Stimulated activated CD8-positive, alpha-beta memory T cell treated with anti-CD3 and anti-CD28 coated beads, Interleukin-15, amount 100 ng/mL, for 4 hours (primary cell): Measurements from ENCODE around the gene NRP1.
A peak's percentile ranks its signal among the peaks of the same experiment; 100 is the strongest.

ENCODE experiments used
- DNase-seq, 2 donors: peaks; one replicate each; pipeline ENCODE4 v3.0.0-alpha.2; 2020; ENCODE audit warnings: low read depth in 2 of 2

Gene NRP1

GRCh38 chr10:33349268-33349667 is 14.8 kb upstream of the NRP1 start:
- no peak for DNase-seq

- DNase-seq, result no peak
Observed at GRCh38 chr10:33347211-33347610, 12.7 kb upstream of the NRP1 start.

GRCh38 chr10:33345236-33345635 is 10.8 kb upstream of the NRP1 start:
- DNase-seq, result no peak

- DNase-seq, result no peak
Observed at GRCh38 chr10:33344676-33345075, 10.2 kb upstream of the NRP1 start.

- DNase-seq, result no peak
Observed at GRCh38 chr10:33341637-33342036, 7.2 kb upstream of the NRP1 start.

GRCh38 chr10:33337326-33337957 is 3.0 kb upstream of the NRP1 start:
- no peak for DNase-seq

GRCh38 chr10:33336582-33337325 is 2.3 kb upstream of the NRP1 start:
- DNase-seq, result no peak

- DNase-seq, result no peak
Observed at GRCh38 chr10:33335801-33336581, 1.5 kb upstream of the NRP1 start.

GRCh38 chr10:33335551-33335800 is 1.0 kb upstream of the NRP1 start:
- no peak for DNase-seq

GRCh38 chr10:33334805-33335550 is 511 bp upstream of the NRP1 start:
- DNase-seq, result no peak

GRCh38 chr10:33333260-33334101 is 986 bp downstream of the NRP1 start:
- peak in 1 of 2 donors; percentile 20 for DNase-seq

GRCh38 chr10:33332183-33333065 is 2.0 kb downstream of the NRP1 start:
- no peak for DNase-seq

GRCh38 chr10:33331379-33331694 is 3.1 kb downstream of the NRP1 start:
- DNase-seq, result no peak

GRCh38 chr10:33330543-33331378 is 3.7 kb downstream of the NRP1 start:
- peak; percentile 18 to 56 for DNase-seq

- no peak for DNase-seq
Observed at GRCh38 chr10:33329178-33329577, 5.3 kb downstream of the NRP1 start.

- DNase-seq, result no peak
Observed at GRCh38 chr10:33328253-33328652, 6.2 kb downstream of the NRP1 start.

GRCh38 chr10:33327751-33328150 is 6.7 kb downstream of the NRP1 start:
- DNase-seq, result no peak

GRCh38 chr10:33326933-33327332 is 7.5 kb downstream of the NRP1 start:
- no peak for DNase-seq

GRCh38 chr10:33325929-33326328 is 8.5 kb downstream of the NRP1 start:
- no peak for DNase-seq

GRCh38 chr10:33323721-33324120 is 10.7 kb downstream of the NRP1 start:
- no peak for DNase-seq
